Left lobe of liver (tissue), 2 donors: ENCODE measurements around the gene RDH5. TPM values are rescaled to one million over a fixed set of nuclear protein-coding genes. Genes with fewer than 3 reads are reported as not detected.
A peak's percentile ranks its signal among the peaks of the same experiment; 100 is the strongest.

Experiments used
- ATAC-seq: fragments of 200-7000 bp; cut with Tn5 transposase; one replicate; pipeline ENCODE4 v1.9.1; 2020; ENCODE audit warnings: mild to moderate bottlenecking, moderate library complexity
- DNase-seq: peaks from one replicate; pipeline ENCODE4 v3.0.0-alpha.2; 2020; ENCODE audit warnings: low spot score
- total RNA-seq: library from RNA; stranded (reverse); gene quantifications from one replicate; pipeline ENCODE4 v1.2.1, GENCODE V29; 2021
- donor health status: DM: no; HTN: no; CAD: no; lungs with moderate emphysema.
- donor health status: DM: no; HTN: yes; CAD: no.

The RDH5 gene
- 60.0 TPM for total RNA-seq

- peak; percentile 91 for DNase-seq
- ATAC-seq, result peak; percentile 69
Observed at GRCh38 chr12:55720071-55720564, at the start of gene RDH5. Gene RDH5 (plus strand): TSS chr12:55720393. CDS start chr12:55721185, 792 bp downstream.

GRCh38 chr12:55671746-55672145 is 48.4 kb upstream of the RDH5 start:
- ATAC-seq (no peak), DNase-seq (peak; percentile 34)

- ATAC-seq (peak; percentile 54), DNase-seq (peak; percentile 33)
Observed at GRCh38 chr12:55673638-55674037, 46.6 kb upstream of the RDH5 start.

GRCh38 chr12:55675666-55676065 is 44.5 kb upstream of the RDH5 start:
- DNase-seq (peak; percentile 34), ATAC-seq (no peak)

GRCh38 chr12:55676707-55677106 is 43.5 kb upstream of the RDH5 start:
- ATAC-seq, result no peak

GRCh38 chr12:55679691-55680090 is 40.5 kb upstream of the RDH5 start:
- DNase-seq (no peak), ATAC-seq (no peak)

More at GRCh38 chr12:55676707-55677106, 43.5 kb upstream of the RDH5 start:
- DNase-seq, result peak; percentile 7

- DNase-seq, result peak; percentile 93
- peak; percentile 87 for ATAC-seq
Observed at GRCh38 chr12:55681142-55682077, 38.8 kb upstream of the RDH5 start.

GRCh38 chr12:55682087-55682796 is 38.0 kb upstream of the RDH5 start:
- ATAC-seq (peak; percentile 14), DNase-seq (no peak)

GRCh38 chr12:55683676-55684075 is 36.5 kb upstream of the RDH5 start:
- no peak for ATAC-seq
- no peak for DNase-seq

GRCh38 chr12:55684761-55685370 is 35.3 kb upstream of the RDH5 start:
- ATAC-seq, result no peak
- DNase-seq, result no peak

- ATAC-seq (no peak), DNase-seq (no peak)
Observed at GRCh38 chr12:55685671-55686070, 34.5 kb upstream of the RDH5 start.

GRCh38 chr12:55686366-55687010 is 33.7 kb upstream of the RDH5 start:
- DNase-seq (no peak), ATAC-seq (no peak)

- ATAC-seq (no peak), DNase-seq (no peak)
Observed at GRCh38 chr12:55687746-55688145, 32.4 kb upstream of the RDH5 start.

GRCh38 chr12:55688716-55689655 is 31.2 kb upstream of the RDH5 start:
- DNase-seq (no peak), ATAC-seq (peak; percentile 24)

- DNase-seq (no peak), ATAC-seq (no peak)
Observed at GRCh38 chr12:55692631-55693322, 27.4 kb upstream of the RDH5 start.

- no peak for DNase-seq
- no peak for ATAC-seq
Observed at GRCh38 chr12:55693323-55694187, 26.6 kb upstream of the RDH5 start.

GRCh38 chr12:55694188-55694515 is 26.0 kb upstream of the RDH5 start:
- ATAC-seq, result no peak
- DNase-seq, result no peak

GRCh38 chr12:55694651-55695050 is 25.5 kb upstream of the RDH5 start:
- DNase-seq (no peak), ATAC-seq (no peak)
